HG02973 (cell line): ENCODE results near the gene PI4KA.
"Not testable (repeated sequence)": the region's sequence is repeated elsewhere in the genome, so short reads cannot be mapped to it uniquely, and the experiment has no call there.

Source experiments
- ATAC-seq: cut with Tn5 transposase; IDR thresholded peaks from one replicate; pipeline ENCODE4 v1.9.1; 2021; ENCODE audit warnings: moderate library complexity; ENCODE audit not compliant: unreplicated experiment

PI4KA gene

DNA sequence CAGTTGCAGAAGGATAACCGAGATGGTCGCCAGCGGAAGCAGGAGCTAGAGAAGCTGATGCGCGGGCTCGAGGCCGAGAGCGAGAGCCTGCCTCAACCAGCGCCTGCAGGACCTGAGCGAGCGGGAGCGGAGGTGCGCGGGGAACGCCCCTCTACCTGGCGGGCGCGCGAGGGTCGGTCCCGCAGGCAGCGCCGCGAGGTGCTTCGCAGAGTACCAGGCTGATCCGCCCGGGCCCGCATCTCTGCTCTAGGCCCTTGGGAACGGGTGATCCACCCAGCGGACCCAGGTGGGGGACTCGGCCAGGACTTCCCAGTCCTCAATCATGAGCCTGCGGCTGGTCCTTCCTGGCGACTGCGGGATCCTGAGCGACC is 156.5 kb downstream of the PI4KA start:
- peak; percentile 13 for ATAC-seq

DNA sequence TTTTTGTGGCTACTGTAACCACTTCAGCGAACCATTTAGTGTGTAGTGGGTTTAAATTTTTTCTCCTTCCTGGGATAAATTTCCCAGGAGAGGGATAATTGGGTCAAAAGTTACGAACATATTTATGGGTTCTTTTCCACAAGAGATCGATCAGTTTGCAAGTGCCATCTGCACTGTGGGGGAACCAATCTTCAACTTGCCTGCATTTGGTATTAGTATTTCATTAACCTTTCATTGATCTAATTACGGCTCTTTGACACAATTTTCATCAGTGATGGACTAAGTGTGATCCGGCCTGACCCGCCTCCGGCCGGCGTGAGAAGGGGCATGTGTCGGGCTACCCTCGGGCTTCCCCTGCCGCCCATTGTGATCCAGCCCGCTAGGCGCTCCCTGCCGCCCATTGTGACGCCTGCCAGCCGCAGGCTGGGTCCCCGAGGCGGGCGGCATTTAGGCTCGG is 156.9 kb downstream of the PI4KA start:
- peak; percentile 5 for ATAC-seq

- ATAC-seq, result not testable (repeated sequence)
Observed at GRCh38 chr22:20700347-20700746, 158.3 kb downstream of the PI4KA start.

- ATAC-seq, result not testable (repeated sequence)
Observed at GRCh38 chr22:20699856-20700255, 158.8 kb downstream of the PI4KA start.

DNA sequence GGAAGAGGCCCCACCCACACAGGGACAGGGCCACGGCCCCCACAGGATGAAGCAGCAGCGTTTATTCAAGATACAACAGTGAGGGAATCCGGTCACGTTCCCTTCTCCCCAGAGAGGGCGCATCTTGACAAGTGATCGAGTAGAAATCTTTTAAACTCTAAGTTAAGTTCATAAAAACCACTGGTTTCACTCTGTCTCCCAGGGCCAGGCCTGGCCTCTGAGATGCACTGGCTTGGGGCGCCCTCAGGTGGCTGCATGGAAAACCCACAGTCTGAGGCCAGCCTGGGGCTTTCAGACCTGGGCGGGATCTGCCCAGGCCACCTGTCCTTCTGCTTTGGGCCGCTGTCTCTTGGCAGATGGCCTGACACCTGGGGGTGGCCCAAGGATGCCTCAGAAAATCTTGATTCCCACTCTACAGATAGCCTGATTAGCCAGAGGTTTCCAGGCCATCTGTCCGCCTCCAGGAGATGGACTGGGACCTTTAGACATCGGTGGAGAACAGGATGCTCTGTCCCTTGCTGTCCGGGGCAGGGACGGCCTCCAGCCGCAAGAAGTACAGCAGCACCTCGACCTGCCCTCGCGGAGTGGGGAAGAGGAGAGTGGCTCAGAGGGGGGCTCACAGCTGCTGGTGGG is 161.0 kb downstream of the PI4KA start:
- not testable (repeated sequence) for ATAC-seq

DNA sequence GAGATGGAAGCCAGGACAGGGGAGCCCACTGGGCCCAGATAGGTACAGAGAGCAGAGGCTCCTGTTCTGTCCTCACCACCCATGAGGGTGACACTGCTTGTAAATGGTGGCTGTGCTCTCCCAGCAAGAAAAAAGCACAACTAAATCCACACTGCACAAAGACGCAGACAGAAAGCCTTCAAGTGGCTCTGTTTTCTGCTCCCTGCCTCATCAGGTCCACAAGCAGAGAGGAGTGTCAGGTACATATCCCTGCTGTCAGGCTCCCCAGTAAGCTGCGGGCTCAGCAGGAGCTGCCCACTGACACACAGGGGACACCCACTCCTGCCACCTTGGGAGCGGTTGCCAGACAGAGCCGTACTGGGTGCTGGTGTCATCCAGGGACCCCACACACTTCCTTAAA is 162.6 kb downstream of the PI4KA start:
- not testable (repeated sequence) for ATAC-seq

DNA sequence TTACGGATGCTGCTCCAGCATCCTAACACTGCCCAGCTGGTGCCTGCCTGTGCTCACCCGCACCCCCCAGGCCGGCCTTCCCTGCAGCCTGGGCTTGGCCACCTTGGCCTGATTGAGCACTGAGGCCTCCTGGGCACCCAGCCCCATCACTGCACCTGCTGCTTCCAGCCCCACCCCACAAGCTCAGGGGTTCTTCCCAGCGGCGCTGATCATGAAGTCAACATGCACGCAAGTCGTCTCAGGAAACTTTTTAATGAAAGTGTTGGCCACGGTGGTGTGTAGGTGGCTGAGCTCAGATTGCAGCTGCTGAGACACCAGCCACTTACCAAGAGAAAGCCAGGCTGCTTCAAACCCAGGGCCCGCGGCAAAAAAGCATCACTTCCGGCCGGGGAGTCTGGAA is 163.4 kb downstream of the PI4KA start:
- not testable (repeated sequence) for ATAC-seq

DNA sequence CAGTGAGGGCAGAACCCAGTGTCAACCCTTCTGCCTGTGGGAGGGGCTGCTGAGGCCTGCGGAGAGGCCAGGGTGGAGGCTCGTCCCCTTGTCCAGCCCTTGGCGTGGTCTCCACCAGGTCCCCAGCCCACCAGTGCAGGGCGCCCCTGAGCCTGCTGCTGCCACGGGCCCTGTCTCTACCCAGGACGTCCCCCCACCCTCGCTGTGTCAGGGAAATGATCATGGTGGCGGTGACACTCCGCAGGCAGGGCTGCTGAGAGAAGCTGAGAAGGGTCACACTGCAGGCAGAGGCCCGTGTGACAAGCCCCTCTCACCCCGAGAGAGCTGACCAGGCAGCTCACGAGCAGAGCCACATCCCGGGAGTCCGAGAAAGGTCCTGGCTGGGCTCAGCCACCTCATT is 164.4 kb downstream of the PI4KA start:
- ATAC-seq, result not testable (repeated sequence)

DNA sequence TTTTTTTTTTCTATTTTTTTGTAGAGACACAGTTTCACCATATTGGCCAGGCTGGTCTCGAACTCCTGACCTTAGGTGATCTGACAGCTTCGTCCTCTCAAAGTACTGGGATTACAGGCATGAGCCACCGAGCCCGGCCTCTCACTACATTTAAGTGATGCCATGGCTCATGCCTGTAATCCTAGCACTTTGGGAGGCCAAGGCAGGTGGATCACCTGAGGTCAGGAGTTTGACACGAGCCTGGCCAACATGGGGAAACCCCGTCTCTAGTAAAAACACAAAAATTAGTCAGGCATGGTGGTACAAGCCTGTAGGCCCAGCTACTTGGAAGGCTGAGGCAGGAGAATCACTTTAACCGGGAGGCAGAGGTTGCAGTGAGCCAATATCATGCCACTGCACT is 165.7 kb downstream of the PI4KA start:
- not testable (repeated sequence) for ATAC-seq

DNA sequence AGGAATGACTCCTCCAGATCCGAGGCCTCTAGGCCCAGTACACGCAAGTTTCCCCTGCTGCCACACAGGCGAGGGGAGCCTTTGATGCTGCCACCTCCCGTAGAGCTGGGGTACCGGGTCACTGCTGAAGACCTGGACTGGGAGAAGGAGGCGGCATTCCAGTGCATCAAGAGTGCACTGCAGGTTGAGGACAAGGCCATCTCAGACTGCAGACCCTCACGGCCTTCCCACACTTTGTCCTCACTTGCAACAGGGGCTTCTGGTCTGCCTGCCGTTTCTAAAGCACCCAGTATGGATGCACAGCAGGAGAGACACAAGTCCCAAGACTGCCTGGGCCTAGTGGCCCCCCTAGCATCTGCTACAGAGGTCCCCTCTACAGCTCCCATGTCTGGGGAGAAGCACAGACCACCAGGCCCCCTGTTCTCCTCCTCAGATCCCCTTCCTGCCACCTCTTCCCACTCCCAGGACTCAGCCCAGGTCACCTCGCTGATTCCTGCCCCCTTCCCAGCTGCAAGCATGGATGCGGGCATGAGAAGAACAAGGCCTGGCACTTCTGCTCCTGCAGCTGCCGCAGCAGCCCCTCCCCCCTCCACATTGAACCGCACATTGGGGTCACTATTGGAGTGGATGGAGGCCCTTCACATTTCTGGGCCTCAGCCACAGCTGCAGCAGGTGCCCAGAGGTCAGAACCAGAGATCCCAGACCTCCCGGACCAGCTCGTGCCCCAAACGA is 167.9 kb downstream of the PI4KA start:
- ATAC-seq, result not testable (repeated sequence)

DNA sequence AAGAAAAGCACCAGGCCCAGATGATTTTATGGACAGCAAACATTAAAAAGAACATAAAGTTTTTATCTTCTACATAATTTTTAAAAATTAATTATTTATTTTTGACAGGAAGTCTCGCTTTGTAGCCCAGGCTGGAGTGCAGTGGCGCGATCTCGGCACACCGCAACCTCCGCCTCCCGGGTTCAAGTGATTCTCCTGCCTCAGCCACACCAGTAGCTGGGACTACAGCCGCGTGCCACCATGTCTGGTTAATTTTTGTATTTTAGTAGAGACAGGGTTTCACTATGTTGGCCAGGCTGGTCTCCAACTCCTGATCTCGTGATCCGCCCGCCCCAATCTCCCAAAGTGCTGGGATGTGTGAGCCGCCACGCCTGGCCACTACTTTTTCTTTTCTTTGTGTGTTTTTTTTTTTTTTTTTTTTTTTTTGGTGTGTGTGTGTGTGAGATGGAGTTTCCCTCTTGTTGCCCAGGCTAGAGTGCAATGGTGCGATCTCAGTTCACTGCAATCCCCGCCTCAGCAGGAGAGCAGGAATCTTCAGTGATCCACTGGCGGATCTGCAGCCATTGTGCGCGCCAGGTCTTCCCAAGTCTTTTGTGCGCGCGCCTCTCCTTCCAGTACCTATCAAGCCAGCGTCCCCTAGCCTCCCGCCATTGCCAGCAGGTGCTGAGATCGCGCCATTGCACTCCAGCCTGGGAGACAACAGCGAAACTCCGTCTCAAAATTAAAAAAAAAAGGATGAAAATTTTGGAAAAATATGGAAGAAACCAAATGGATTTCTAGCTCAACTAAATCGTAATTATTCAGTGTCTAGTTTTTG is 171.0 kb downstream of the PI4KA start:
- ATAC-seq, result not testable (repeated sequence)

DNA sequence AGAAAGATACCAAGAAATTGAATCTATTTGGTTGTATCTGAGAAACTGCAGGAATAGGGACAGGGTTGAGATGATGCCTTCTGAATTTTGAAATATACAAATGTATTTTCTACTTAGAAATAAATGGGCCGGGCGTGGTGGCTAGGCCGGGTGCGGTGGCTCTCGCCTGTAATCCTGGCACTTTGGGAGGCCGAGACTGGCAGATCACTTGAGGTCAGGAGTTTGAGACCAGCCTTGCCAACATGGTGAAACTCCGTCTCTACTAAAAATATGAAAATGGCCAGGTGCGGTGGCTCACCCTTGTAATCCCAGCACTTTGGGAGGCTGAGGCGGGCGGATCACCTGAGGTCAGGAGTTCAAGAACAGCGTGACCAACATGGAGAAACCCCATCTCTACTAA is 172.8 kb downstream of the PI4KA start:
- ATAC-seq, result not testable (repeated sequence)

GRCh38 chr22:20678792-20679435 is 179.7 kb downstream of the PI4KA start:
- ATAC-seq, result not testable (repeated sequence)

DNA sequence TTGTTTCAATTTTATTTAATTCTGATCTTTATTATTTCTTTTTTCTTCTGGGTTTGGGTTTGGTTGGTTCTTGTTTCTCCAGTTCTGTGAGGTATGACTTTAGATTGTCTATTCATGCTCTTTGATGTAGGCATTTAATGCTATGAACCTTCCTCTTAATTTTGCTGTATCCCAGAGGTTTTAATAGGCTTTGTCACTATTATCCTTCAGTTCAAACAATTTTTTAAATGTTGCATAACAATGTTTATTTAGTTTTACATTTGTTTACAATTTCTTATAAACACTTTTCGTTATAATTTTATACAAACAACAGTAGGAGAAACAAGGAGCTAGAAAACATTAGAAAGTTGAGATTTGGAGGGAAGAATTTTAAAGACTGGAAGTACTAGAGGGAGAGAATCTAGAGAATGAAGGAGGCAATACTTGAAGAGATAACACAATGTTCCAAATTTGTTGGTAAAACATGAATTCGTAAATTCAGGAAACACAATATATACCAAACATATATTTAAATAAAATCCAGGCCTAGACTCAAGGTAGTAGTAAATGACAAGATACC is 180.8 kb downstream of the PI4KA start:
- ATAC-seq, result no peak

- not testable (repeated sequence) for ATAC-seq
Observed at GRCh38 chr22:20675613-20676012, 183.0 kb downstream of the PI4KA start.

- ATAC-seq, result no peak
Observed at GRCh38 chr22:20674998-20675397, 183.6 kb downstream of the PI4KA start.

DNA sequence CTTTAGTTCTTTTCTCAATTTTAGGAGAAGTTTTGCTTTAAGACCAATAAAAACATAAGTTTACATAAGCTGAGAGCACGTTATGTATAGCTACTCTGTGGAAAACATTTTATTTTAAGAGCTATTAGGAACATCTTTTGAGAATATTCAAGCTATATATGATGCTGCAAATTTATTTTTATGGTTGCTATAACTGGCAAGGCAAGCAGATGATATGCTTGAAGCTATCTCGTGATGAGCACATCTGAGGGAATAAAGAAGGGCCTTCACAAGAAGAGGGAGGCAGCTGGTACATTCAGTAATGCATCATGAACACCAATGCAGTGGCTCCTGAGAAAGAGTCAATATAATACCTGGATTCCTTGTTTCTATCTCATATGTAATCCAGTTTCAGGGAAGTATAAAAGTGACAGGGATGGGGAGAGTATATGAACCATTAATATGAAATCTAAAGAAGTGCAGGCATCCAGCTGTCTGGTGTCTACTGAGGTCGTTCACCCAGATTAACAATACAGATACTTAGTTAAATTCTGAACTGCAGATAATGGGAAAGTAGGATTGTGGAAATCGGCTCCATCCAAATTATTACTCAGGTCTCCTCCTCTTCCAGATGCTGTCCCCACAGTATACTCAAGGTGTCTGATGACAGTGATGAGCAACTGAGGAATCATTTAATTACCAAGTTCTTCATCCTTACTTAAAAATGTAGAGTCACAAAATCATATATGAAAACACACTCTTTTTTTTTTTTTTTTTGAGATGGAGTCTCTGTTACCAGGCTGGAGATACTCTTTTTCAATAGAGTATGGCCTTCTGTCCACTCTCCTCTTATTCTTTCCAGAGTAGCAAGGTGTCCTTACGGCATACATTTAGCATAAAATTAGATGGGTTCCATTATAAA is 185.1 kb downstream of the PI4KA start:
- ATAC-seq, result no peak

GRCh38 chr22:20672732-20673131 is 185.9 kb downstream of the PI4KA start:
- no peak for ATAC-seq

- no peak for ATAC-seq
Observed at GRCh38 chr22:20672082-20672424, 186.6 kb downstream of the PI4KA start.
